22Rv1 (cell line): Measurements from ENCODE around the gene JUND.

Experiments used
- H3K27ac ChIP-seq: fragments of 450-650 bp; 2 replicates; pipeline ENCODE4 v1.5.1; 2017
- CTCF ChIP-seq: fragments of 450-650 bp; IDR thresholded peaks from 2 replicates; pipeline ENCODE4 v1.5.1; 2017; ENCODE audit warnings: mild to moderate bottlenecking
- ZFX ChIP-seq: fragments of 450-650 bp; IDR thresholded peaks from 2 replicates; pipeline ENCODE4 v1.6.1; 2017; ENCODE audit warnings: antibody characterized with exemption, borderline replicate concordance

Gene JUND

DNA sequence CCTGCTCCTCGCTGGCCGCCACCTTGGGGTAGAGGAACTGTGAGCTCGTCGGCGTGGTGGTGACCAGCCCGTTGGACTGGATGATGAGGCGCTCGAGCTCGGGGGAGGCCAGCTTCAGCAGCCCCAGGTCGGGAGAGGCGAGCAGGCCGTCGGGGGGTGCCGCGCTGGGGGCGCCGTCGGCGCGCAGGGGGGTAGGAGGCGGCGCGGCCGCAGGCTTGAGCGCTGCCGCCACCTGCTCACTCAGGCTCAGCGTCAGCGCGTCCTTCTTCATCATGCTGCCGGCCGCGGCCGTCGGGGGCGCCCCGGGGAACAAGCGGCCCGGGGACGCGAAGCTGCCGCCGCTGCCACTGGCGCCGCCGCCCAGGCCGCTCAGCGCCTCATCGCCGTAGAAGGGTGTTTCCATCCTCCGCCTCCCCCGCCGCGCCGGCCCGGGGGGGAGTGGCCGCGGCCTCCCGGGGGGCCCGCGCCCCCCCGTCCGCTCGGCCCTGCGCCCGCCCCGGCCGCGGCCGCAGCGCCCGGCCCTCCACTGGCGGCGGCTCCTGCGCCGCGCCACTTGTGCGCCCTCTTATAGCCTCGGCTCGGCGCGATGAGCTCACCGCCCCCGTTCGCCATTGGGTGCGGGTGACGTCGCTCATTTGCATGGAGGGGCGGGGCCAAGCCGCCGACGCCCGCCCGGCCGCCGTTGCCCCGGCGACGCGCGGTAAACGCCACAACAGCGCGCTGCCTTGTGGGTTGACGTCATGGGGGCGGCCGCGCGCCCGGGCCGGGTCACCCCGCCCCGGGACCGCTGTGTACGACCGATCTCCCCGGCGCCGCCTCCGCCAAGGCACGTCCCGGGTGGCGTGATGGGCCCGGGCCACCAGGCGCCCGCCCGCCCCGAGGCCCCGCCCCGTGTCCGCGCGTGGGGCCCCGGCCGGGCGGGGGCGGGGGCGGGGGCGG is at the start of gene JUND:
Gene JUND (minus strand): TSS at position 541 of the 939 bp plus-strand sequence. CDS start 138 bp downstream, at position 403.
- peak within 1 kb of the TSS; percentile 99 for H3K27ac ChIP-seq
- TF ChIP-seq CTCF: no peak
- TF ChIP-seq ZFX: no peak

- no peak for TF ChIP-seq ZFX
- TF ChIP-seq CTCF: no peak
- no peak overlapping the region for H3K27ac ChIP-seq
Observed at GRCh38 chr19:18330868-18331267, 49.4 kb upstream of the JUND start.

DNA sequence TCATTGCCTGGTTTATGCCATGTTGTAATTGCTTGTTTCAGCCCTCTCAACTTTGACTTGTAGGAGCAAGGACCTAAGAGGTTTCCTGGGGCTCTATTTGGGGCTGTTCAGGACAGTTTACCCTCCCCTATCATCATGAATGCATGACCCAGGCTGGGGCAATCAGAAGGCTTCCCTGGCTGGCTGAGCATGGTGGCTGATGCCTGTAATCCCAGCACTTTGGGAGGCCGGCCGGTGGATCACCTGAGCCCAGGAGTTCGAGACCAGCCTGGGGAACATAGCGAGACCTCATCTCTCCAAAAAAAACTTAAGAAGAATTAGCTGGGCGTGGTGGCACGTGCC is 47.6 kb upstream of the JUND start:
- TF ChIP-seq ZFX (no peak), CTCF (no peak)
- H3K27ac ChIP-seq: peak overlapping the region; percentile 71

DNA sequence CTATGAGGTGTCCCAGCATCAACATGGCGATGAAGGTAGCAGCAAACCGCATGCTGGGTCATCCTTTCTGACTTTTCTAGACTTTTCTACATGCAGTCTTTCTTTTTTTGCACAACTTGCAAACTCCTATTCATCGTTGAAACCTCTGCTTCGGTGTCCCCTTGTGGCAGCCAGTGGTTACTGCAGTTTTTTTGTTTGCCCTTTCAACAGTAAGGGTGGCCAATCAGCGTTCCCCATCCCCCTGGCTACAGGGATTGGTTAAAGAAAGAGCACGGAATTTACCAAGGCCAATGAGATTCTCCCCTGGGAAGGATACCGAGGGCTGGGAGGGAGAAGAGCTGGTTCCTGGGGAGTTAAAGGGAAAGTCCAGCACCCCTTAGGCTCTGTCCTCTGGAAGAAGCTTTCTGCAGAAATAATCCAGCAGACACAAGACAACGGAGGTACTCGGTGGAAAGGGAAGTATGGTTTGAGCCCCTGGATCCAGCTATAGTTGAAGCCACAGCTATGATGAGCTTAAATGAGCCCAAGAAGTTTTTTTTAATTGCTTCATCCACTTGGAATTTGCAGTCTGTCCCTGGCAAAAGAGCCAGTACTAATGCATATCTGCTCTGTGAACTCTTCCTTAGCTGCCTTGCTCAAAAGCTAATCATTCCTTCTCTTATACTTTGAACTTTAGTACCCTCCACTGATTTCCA is 47.1 kb upstream of the JUND start:
- TF ChIP-seq ZFX (no peak), CTCF (peak; percentile 90)
- peak overlapping the region; percentile 71 for H3K27ac ChIP-seq

DNA sequence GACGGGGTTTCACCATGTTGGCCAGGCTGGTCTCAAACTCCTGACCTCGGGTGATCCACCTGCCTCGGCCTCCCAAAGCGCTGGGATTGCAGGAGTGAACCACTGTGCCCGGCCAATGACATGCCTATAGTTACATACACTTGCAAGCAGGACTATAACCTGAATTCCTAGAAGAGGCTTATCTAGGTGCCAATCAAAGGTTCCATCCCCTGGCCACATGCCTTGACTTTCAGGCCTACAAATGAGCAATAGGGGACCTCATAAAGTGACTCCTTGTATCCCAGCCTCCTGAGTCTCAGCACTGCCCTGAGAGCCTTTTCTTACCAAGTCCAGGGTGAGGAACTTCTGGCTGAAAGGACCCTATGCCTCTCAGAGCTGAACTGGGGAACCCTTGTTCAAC is 45.4 kb upstream of the JUND start:
- no peak overlapping the region for H3K27ac ChIP-seq
- TF ChIP-seq CTCF (no peak), ZFX (no peak)

DNA sequence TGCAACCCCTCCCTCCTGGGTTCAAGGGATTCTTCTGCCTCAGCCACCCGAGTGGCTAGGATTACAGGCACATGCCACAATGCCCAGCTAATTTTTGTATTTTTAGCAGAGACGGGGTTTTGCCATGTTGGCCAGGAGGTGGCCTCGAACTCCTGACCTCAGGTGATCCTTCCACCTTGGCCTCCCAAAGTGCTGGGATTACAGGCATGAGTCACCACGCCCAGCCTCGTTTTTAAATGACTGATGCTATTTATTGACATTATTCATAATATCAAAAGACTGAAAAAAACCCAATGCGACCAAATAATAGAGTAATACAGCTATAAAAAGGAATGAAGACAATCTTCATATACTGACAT is 42.9 kb upstream of the JUND start:
- H3K27ac ChIP-seq: peak overlapping the region; percentile 97

DNA sequence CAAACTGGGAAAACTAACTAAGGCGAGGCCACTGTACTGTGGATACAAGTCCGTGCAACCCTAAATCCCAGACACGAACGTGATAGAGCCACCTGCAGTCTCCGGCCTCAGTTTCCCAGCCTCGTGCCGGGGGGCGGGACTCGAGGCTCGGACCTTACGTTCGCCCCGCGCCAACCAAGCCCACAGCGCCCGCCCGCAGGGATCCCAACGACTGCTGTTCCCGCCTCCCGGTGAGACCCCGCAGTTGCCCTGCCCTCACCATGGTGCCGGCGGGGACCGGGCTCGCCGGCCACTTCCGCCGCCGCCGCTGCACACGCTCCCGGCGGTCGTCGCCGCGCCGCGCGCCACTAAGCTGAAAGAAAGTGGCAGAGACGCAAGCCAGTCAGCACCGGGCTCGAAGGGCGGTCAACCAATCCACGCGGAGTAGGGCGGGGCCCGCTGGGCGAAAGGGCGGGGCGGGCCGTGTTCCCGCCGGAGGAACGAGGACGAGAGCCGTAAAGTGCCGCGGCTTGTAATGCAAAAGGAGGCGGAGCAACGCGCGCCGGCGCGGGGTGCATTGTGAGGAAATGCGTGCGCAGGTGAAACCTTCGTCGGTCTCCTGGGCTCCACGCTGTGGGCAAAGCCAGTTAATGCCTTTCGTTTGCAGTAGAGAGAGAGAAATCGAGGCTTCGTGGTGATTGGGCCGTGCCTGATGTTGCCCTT is 41.5 kb upstream of the JUND start, which contains the start of gene LSM4:
Gene LSM4 (minus strand): TSS at position 318 of the 702 bp plus-strand sequence. CDS start 56 bp downstream, at position 262.
- TF ChIP-seq ZFX (no peak), CTCF (no peak)
- peak within 1 kb of the TSS; percentile 97 for H3K27ac ChIP-seq
